Right atrium auricular region (tissue), 2 donors: ENCODE measurements around the gene MOV10L1. TPM values are rescaled to one million over a fixed set of nuclear protein-coding genes. Genes with fewer than 3 reads are reported as not detected.
"Not testable (repeated sequence)": the region's sequence is repeated elsewhere in the genome, so short reads cannot be mapped to it uniquely, and the experiment has no call there.

Experiments used
- DNase-seq: peaks from one replicate; pipeline ENCODE4 v3.0.0-alpha.2; 2019; ENCODE audit warnings: low spot score
- H3K27ac ChIP-seq, 2 donors: fragments of 200-600 bp; sonication (generic); 1 replicate in 1 of 2; 2 replicates in 1 of 2; pipeline ENCODE4 v1.5.1; 2016 to 2019
- H3K27me3 ChIP-seq, 2 donors: fragments of 200-600 bp; sonication (generic); one replicate each; pipeline versions ENCODE4 v1.5.1 to v1.6.0; 2017 to 2019
- H3K36me3 ChIP-seq: fragments of 200-600 bp; sonication (generic); one replicate; pipeline ENCODE4 v1.5.1; 2016
- H3K4me1 ChIP-seq, 2 donors: fragments of 200-600 bp; sonication (generic); one replicate each; pipeline versions ENCODE4 v1.5.1 to v1.6.0; 2017 to 2019
- H3K4me3 ChIP-seq, 2 donors: fragments of 200-600 bp; sonication (generic); 1 replicate in 1 of 2; 2 replicates in 1 of 2; pipeline ENCODE4 v1.5.1; 2017 to 2019; ENCODE audit warnings: mild to moderate bottlenecking in 1 of 2, moderate library complexity in 1 of 2
- H3K9me3 ChIP-seq, 2 donors: fragments of 200-600 bp; sonication (generic); one replicate each; pipeline ENCODE4 v1.5.1; 2019
- CTCF ChIP-seq, 2 donors: fragments of 200-600 bp; sonication (generic); IDR thresholded peaks; one replicate each; pipeline ENCODE4 v1.5.1; 2019; ENCODE audit warnings: antibody characterized with exemption in 2 of 2
- total RNA-seq, 2 donors: library from RNA; depleted of rRNA; stranded (reverse); fragments of >200 nt; gene quantifications; one replicate each; pipeline ENCODE4 v1.1.0, GENCODE V29; 2016

Gene MOV10L1
- total RNA-seq, 2 donors from 2014 or later: 0.43 to 1.1 TPM

- H3K4me1 ChIP-seq: peaks cover 0 to 11% of the 10 kb centered on the region in 2 donors
- peaks cover 0 to 24% of the 10 kb centered on the region in 2 donors for H3K9me3 ChIP-seq
- DNase-seq: no peak
- H3K36me3 ChIP-seq: no peaks in the 10 kb centered on the region
- H3K4me3 ChIP-seq: no peak overlapping the region
- no peak overlapping the region for H3K27ac ChIP-seq
- no peaks in the 10 kb centered on the region for H3K27me3 ChIP-seq
- TF ChIP-seq CTCF (IDR thresholded peaks at IDR 0.05): no peak
Observed at GRCh38 chr22:50123119-50123518, 33.3 kb downstream of the MOV10L1 start.

- Histone ChIP-seq H3K4me3 (no peak overlapping the region), H3K27ac (no peak overlapping the region), H3K36me3 (no peaks in the 10 kb centered on the region), H3K27me3 (no peaks in the 10 kb centered on the region), H3K9me3 (peaks cover 0 to 24% of the 10 kb centered on the region in 2 donors), H3K4me1 (no peaks in the 10 kb centered on the region)
- TF ChIP-seq CTCF (IDR thresholded peaks at IDR 0.05): no peak
- DNase-seq: no peak
Observed at GRCh38 chr22:50125029-50125428, 35.2 kb downstream of the MOV10L1 start.

GRCh38 chr22:50129121-50129736 lies 39.4 kb downstream of the MOV10L1 start:
- no peak for TF ChIP-seq CTCF (IDR thresholded peaks at IDR 0.05)
- Histone ChIP-seq H3K4me1 (no peaks in the 10 kb centered on the region), H3K4me3 (no peak overlapping the region), H3K9me3 (no peaks in the 10 kb centered on the region), H3K27me3 (no peaks in the 10 kb centered on the region), H3K27ac (no peak overlapping the region), H3K36me3 (no peaks in the 10 kb centered on the region)
- DNase-seq: no peak

- H3K9me3 ChIP-seq: no peaks in the 10 kb centered on the region
- H3K36me3 ChIP-seq: no peaks in the 10 kb centered on the region
- no peak overlapping the region for H3K4me3 ChIP-seq
- no peak overlapping the region for H3K27ac ChIP-seq
- DNase-seq: no peak
- no peaks in the 10 kb centered on the region for H3K4me1 ChIP-seq
- H3K27me3 ChIP-seq: no peaks in the 10 kb centered on the region
- TF ChIP-seq CTCF (IDR thresholded peaks at IDR 0.05): no peak
Observed at GRCh38 chr22:50131894-50132293, 42.1 kb downstream of the MOV10L1 start.

GRCh38 chr22:50134481-50134880 lies 44.7 kb downstream of the MOV10L1 start:
- TF ChIP-seq CTCF (IDR thresholded peaks at IDR 0.05): no peak

GRCh38 chr22:50136581-50137015 lies 46.8 kb downstream of the MOV10L1 start:
- Histone ChIP-seq H3K4me1 (no peaks in the 10 kb centered on the region), H3K27ac (no peak overlapping the region), H3K9me3 (no peaks in the 10 kb centered on the region), H3K27me3 (no peaks in the 10 kb centered on the region), H3K36me3 (no peaks in the 10 kb centered on the region), H3K4me3 (no peak overlapping the region)
- DNase-seq: no peak
- no peak for TF ChIP-seq CTCF (IDR thresholded peaks at IDR 0.05)

More at GRCh38 chr22:50134481-50134880, 44.7 kb downstream of the MOV10L1 start:
- Histone ChIP-seq H3K4me3 (no peak overlapping the region), H3K36me3 (no peaks in the 10 kb centered on the region), H3K9me3 (no peaks in the 10 kb centered on the region), H3K27ac (no peak overlapping the region), H3K4me1 (no peaks in the 10 kb centered on the region), H3K27me3 (no peaks in the 10 kb centered on the region)
- no peak for DNase-seq

- H3K36me3 ChIP-seq: not testable (repeated sequence)
Observed at GRCh38 chr22:50137277-50137676, 47.5 kb downstream of the MOV10L1 start.

More at GRCh38 chr22:50137277-50137676, 47.5 kb downstream of the MOV10L1 start:
- not testable (repeated sequence) for DNase-seq, H3K4me3 ChIP-seq, H3K9me3 ChIP-seq, H3K27me3 ChIP-seq, H3K27ac ChIP-seq, H3K4me1 ChIP-seq
